GM10266 (cell line): ENCODE data around the gene EXOC6.
"Not testable (repeated sequence)": the region's sequence is repeated elsewhere in the genome, so short reads cannot be mapped to it uniquely, and the experiment has no call there.

Experiments
- DNase-seq: peaks from one replicate; pipeline ENCODE4 v3.0.0; 2012; ENCODE audit errors: extremely low spot score
- CTCF ChIP-seq: IDR thresholded peaks from 2 replicates; pipeline ENCODE4 v1.5.1; 2012; ENCODE audit warnings: mild to moderate bottlenecking, low read depth; ENCODE audit not compliant: control insufficient read depth, insufficient read depth; ENCODE audit errors: missing control alignments

EXOC6 gene

GRCh38 chr10:93088466-93088865 is 240.1 kb downstream of the EXOC6 start:
- no peak for TF ChIP-seq CTCF

GRCh38 chr10:93090619-93091018 is 242.3 kb downstream of the EXOC6 start:
- no peak for DNase-seq
- no peak for TF ChIP-seq CTCF

More at GRCh38 chr10:93088466-93088865, 240.1 kb downstream of the EXOC6 start:
- DNase-seq: no peak

GRCh38 chr10:93091960-93092359 is 243.6 kb downstream of the EXOC6 start:
- no peak for TF ChIP-seq CTCF
- no peak for DNase-seq

- no peak for TF ChIP-seq CTCF
- no peak for DNase-seq
Measured at GRCh38 chr10:93095225-93095624, 246.9 kb downstream of the EXOC6 start.

GRCh38 chr10:93096901-93097300 is 248.6 kb downstream of the EXOC6 start:
- no peak for TF ChIP-seq CTCF
- no peak for DNase-seq

- no peak for DNase-seq
- TF ChIP-seq CTCF: no peak
Measured at GRCh38 chr10:93097386-93097785, 249.1 kb downstream of the EXOC6 start.

- TF ChIP-seq CTCF: no peak
- DNase-seq: no peak
Measured at GRCh38 chr10:93098816-93099215, 250.5 kb downstream of the EXOC6 start.

GRCh38 chr10:93099670-93100069 is 251.3 kb downstream of the EXOC6 start:
- no peak for TF ChIP-seq CTCF
- no peak for DNase-seq

GRCh38 chr10:93101148-93101547 is 252.8 kb downstream of the EXOC6 start:
- DNase-seq: not testable (repeated sequence)
